Measurements from ENCODE around the gene RBFOX2.

RBFOX2 gene

DNA sequence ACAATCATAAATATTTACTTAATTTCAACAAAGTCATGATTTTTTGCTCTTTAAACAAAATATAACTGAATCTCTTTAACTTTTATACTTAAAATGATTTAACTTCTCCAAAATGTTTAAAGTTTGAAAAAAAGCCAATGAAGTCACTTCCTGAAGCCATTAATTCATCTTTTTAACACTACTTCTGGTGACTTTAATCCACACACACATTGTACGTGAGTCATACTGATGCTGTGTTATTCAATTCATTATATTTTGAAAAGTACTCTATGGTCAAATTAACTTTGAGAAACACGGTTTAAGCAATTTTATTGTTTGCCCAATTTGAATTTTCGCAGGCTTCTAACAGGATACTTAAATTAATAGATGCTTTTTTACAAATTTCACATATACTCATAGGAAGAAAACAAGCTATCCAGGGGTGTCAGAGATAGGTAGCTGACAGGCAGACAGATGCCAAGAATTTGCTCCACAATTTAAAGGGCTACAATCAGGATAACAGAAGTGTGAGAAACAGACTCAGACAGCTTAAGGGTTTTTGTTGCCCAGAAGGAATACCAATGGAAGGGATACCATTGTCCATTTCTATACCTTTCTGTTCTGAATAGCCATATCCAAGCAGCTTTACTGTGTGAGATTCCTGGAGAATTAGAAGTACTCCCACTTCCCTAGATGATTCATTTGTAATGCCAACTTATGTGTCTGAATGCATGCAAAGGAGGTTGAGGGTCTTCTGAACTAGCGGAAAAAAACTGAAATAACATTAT is 118.4 kb downstream of the RBFOX2 start:
- FAIRE-seq (peak; percentile 33), DNase-seq (ENCODE audit: insufficient read length, low spot score) (no peak)
- no peak for TF ChIP-seq POLR2A (IDR thresholded peaks at IDR 0.05; ENCODE audit: low read depth, low read length)

GRCh38 chr22:35905894-35906293 is 122.7 kb downstream of the RBFOX2 start:
- FAIRE-seq (no peak), DNase-seq (ENCODE audit: insufficient read length, low spot score) (no peak)
- no peak for TF ChIP-seq POLR2A (IDR thresholded peaks at IDR 0.05; ENCODE audit: low read depth, low read length)

DNA sequence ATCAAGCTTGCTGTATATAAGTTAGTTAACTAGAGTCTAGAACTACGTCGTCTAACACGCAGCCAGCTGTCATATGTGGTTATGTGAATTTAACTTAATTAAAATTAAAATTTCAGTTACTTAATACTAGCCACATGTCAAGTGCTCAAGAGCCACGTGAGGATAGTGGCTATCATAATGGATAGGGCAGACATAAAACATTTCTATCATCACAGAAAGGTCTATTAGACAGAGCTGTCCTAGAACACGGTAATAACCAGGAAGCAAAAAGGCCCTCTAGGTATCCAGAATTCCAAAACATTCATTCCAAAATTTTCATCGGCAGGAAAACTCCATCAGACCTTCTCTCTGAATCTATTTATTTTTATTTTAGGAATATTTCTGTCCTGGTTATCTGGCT is 123.9 kb downstream of the RBFOX2 start:
- no peak for TF ChIP-seq POLR2A (IDR thresholded peaks at IDR 0.05; ENCODE audit: low read depth, low read length)
- no peak for FAIRE-seq

DNA sequence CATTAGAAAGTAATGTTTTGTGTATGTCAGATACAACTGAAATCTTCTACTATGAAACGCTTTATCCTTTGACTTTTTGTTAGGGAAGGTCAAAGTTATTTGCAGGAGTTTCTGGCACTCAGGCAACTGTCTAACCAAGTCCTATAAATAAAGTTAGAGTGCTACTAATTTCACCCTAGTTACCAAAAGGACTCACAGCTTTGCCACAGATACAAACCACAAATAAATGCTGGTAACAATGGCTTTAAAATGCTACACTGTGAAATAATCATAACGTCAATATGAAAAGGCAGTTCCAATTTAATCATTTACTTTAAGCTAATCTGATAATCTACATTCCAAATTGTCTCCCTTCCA is 124.3 kb downstream of the RBFOX2 start:
- no peak for TF ChIP-seq POLR2A (IDR thresholded peaks at IDR 0.05; ENCODE audit: low read depth, low read length)
- DNase-seq (ENCODE audit: insufficient read length, low spot score) (no peak), FAIRE-seq (no peak)

More for the DNA sequence above, 123.9 kb downstream of the RBFOX2 start:
- DNase-seq (ENCODE audit: insufficient read length, low spot score), result no peak

GRCh38 chr22:35903571-35904335 is 124.9 kb downstream of the RBFOX2 start:
- FAIRE-seq, result no peak
- DNase-seq (ENCODE audit: insufficient read length, low spot score), result no peak
- TF ChIP-seq POLR2A (IDR thresholded peaks at IDR 0.05; ENCODE audit: low read depth, low read length), result no peak

GRCh38 chr22:35900483-35901168 is 128.0 kb downstream of the RBFOX2 start:
- FAIRE-seq, result no peak
- DNase-seq (ENCODE audit: insufficient read length, low spot score), result no peak
- no peak for TF ChIP-seq POLR2A (IDR thresholded peaks at IDR 0.05; ENCODE audit: low read depth, low read length)

DNA sequence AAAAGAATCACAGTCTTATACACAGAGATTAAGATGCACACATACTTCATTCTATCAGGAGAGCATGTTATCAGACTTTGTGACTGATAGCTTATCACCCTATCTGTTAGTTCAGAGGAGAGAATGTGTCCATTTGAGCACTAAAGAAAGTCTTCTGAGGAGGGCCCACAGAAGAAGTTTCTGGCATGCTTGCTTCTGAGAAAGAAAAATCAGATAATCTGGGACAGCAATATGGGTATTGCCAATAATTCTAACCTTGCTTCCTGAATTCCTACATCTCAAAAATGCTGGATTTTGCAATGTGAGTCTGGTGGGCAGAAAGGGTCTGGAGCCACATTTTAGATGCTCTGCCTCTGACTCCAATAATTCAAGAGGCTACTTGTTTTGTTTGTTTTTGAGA is 128.9 kb downstream of the RBFOX2 start:
- no peak for TF ChIP-seq POLR2A (IDR thresholded peaks at IDR 0.05; ENCODE audit: low read depth, low read length)
- DNase-seq (ENCODE audit: insufficient read length, low spot score) (no peak), FAIRE-seq (no peak)

DNA sequence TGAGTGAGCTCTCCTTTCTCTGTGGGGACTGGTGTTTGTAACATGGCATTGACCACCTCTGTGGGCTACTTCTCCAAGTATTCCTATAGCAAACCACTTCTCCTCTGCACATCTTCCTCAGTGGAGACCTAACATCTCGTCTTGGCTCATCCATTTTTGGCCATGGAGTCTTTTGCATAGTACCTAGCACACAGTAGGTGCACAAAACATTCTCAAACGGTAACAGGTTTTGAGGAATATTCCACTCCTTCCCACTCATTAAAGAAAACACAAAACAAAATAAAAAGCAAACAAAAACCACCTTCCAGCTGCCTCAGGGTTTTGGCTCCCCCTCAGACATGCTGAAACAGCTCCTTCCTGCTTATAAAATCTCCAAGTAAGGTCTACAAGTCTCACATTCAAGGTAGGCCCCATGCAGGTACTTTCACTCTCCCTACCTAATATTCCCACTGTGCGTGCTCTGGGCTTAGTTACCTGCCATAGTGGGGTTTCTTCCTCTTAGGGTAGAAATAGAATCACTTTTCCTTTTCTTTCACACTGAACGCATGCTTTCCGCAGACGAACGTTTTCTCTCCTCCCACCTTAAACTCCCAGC is 132.4 kb downstream of the RBFOX2 start:
- FAIRE-seq (no peak), DNase-seq (ENCODE audit: insufficient read length, low spot score) (no peak)
- no peak for TF ChIP-seq POLR2A (IDR thresholded peaks at IDR 0.05; ENCODE audit: low read depth, low read length)

DNA sequence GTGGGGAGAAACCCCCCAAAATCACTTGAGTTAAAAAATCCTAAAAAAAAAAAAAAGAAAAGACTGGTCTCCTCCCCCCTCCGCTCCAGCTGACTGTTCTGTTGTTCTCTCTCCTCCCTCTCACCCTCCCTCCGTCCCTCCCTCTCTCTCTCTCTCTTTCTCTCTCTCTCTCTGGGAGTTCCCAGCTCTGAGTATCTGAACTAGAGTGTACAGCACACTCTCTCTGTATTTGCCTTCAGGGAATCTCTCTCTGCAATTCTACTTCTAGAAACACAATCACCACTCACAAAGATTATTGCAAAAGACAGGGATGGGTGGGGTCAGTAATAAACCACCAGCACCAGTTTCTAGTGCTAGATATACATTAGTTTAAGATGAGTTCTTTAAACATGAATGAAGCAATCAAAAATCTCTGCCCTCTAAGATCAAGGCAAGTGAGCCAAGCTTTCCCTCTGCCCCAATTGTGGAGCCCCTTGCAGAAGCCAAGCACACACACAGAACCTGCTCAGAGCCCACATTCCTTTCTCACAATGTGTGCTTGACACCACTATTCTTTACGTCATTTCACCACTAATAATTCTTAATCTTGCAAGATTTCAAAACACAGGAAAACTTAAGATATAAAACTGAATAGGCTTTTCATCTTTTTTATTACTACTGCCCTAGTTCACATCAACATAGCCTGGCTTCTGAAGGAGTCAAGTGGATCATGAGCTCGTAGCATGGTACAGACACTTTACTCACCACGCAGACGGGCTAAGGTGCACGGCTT is 133.5 kb downstream of the RBFOX2 start:
- DNase-seq (ENCODE audit: insufficient read length, low spot score), result no peak
- TF ChIP-seq POLR2A (IDR thresholded peaks at IDR 0.05; ENCODE audit: low read depth, low read length), result no peak
- FAIRE-seq, result no peak

GRCh38 chr22:35894464-35894878 is 134.2 kb downstream of the RBFOX2 start:
- FAIRE-seq (no peak), DNase-seq (ENCODE audit: insufficient read length, low spot score) (no peak)
- no peak for TF ChIP-seq POLR2A (IDR thresholded peaks at IDR 0.05; ENCODE audit: low read depth, low read length)

- no peak for TF ChIP-seq POLR2A (IDR thresholded peaks at IDR 0.05; ENCODE audit: low read depth, low read length)
- FAIRE-seq (no peak), DNase-seq (ENCODE audit: insufficient read length, low spot score) (no peak)
These were observed 134.9 kb downstream of the RBFOX2 start for GRCh38 chr22:35893698-35894097.

DNA sequence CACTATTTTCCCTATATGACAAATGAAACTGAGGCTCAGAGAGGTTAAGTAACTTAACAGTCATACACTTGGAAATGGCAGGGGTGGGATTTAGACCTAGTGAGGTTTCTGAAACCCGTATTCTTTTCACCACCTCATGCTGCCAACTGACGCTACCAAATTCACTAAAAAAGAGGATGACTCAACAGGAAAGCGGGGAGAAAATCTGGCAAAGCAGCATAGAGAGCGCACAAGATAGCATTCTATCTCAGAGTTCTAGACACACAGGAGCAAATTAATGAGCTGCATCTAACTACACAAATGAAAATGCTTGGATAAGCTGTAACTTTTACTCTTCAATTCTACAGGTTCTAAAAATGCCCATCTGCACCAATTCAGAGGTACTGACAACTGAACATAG is 136.4 kb downstream of the RBFOX2 start:
- DNase-seq (ENCODE audit: insufficient read length, low spot score), result no peak

DNA sequence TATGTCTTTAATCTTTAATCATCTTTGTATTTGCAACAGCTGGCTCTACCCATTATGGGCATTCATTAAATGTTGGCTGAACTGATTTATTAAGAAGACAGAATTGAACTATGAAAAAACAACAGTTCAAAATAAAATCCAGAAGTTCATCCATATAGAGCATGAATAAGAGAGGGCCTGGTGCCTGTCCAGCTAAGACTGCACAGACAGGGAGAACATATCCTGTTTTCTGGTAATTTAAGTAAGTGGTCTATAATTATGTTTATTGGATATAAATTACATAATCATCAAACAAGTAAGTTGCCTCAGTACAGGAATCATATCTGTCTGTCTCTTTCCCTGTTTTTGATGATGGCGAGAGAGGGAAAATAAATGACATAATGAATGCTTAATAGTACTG is 137.2 kb downstream of the RBFOX2 start:
- FAIRE-seq (no peak), DNase-seq (ENCODE audit: insufficient read length, low spot score) (no peak)
- no peak for TF ChIP-seq POLR2A (IDR thresholded peaks at IDR 0.05; ENCODE audit: low read depth, low read length)

More for the DNA sequence above, 136.4 kb downstream of the RBFOX2 start:
- peak; percentile 87 for FAIRE-seq
- TF ChIP-seq POLR2A (IDR thresholded peaks at IDR 0.05; ENCODE audit: low read depth, low read length), result no peak
